AG10803 (cell line): ENCODE data around the gene DHRS12.

Source experiments
- DNase-seq: peaks from one replicate; pipeline ENCODE4 v3.0.0; 2010; ENCODE audit warnings: low read depth
- H3K4me3 ChIP-seq: 2 replicates; pipeline ENCODE4 v1.5.1; 2011; ENCODE audit warnings: mild to moderate bottlenecking, low read length, control low read depth
- TF ChIP-seq, protein P1 (sequence below): conservative IDR thresholded peaks from 2 replicates; pipeline ENCODE4 v1.5.1; 2011; ENCODE audit warnings: mild to moderate bottlenecking, low read length, control low read depth, inconsistent platforms

Gene DHRS12

GRCh38 chr13:51727634-51728274 is 76.2 kb downstream of the DHRS12 start:
- H3K4me3 ChIP-seq: no peak overlapping the region
- TF ChIP-seq, protein P1, sequence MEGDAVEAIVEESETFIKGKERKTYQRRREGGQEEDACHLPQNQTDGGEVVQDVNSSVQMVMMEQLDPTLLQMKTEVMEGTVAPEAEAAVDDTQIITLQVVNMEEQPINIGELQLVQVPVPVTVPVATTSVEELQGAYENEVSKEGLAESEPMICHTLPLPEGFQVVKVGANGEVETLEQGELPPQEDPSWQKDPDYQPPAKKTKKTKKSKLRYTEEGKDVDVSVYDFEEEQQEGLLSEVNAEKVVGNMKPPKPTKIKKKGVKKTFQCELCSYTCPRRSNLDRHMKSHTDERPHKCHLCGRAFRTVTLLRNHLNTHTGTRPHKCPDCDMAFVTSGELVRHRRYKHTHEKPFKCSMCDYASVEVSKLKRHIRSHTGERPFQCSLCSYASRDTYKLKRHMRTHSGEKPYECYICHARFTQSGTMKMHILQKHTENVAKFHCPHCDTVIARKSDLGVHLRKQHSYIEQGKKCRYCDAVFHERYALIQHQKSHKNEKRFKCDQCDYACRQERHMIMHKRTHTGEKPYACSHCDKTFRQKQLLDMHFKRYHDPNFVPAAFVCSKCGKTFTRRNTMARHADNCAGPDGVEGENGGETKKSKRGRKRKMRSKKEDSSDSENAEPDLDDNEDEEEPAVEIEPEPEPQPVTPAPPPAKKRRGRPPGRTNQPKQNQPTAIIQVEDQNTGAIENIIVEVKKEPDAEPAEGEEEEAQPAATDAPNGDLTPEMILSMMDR: no peak
- no peak for DNase-seq

DNA sequence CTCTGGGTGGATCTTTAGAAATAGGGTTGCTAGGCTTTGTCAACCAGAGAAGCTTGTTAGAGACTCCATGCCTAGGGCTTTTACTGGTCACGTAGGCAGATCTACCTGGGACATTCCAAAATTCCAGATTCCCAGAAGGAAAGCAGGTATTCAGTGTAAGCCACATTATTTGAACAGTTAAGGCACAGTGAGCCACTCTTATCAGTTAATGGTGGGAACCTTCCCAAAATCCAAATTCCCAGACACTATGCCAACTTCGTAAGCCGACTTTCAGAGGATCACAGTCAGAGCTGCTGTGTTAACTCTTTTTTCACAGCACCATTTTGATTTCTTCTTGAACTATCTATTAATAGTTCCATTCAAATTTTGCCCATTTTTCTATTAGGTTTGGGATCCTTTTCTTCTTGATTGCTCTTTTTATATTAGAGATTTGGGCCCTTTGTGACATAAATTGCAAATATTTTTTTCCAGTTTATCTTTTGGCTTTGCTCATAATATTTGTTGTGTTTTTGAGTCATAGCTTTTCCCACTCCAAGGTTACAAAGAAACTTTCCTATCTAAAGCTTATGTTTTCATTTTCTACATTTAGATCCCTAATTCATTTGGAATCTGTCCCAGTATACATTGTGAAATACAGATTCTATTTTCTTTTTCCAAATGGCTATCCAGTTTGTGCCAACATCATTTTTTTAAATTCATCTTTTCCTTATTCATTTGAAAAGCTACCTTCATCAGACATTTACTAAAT is 77.3 kb downstream of the DHRS12 start:
- no peak overlapping the region for H3K4me3 ChIP-seq
- DNase-seq: peak; percentile 72
- TF ChIP-seq, protein P1: no peak

DNA sequence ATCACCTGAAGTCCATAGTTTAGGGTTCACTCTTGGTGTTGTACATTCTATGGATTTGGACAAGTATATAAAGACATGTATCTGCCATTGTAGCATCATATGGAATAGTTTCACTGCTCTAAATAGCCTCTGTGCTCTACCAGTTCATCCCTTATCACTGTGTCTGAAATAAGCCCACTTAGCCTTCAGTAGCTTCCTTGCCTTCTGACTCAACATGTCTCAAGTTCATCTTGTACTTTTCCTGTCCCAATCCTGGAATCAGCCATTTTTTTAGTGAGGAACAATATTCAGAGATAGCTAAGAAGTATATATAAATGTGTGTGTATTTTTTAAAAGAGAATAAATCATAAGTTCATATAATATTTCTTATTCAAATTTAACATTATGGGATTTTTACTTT is 79.2 kb downstream of the DHRS12 start:
- TF ChIP-seq, protein P1: no peak
- no peak overlapping the region for H3K4me3 ChIP-seq
- DNase-seq: no peak

DNA sequence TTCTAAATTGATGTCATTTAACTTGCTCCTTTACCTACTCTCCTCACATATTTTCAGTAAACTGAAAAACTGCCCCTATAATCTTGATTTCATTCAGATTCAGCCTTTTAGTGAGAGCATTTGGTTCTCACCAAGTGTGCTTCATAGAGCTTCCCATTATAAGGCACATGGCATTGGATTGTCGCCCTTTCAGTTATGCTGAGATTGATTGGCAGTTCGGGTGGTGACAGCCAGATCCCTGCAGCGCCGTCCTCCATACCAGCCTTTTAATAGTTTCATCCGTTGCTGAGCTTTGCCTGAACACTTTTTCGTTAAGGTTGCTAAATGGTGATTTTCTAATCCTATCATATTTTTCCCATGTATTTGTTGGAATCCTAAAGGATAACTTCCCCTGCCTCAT is 80.4 kb downstream of the DHRS12 start:
- H3K4me3 ChIP-seq: no peak overlapping the region
- TF ChIP-seq, protein P1: no peak
- no peak for DNase-seq

DNA sequence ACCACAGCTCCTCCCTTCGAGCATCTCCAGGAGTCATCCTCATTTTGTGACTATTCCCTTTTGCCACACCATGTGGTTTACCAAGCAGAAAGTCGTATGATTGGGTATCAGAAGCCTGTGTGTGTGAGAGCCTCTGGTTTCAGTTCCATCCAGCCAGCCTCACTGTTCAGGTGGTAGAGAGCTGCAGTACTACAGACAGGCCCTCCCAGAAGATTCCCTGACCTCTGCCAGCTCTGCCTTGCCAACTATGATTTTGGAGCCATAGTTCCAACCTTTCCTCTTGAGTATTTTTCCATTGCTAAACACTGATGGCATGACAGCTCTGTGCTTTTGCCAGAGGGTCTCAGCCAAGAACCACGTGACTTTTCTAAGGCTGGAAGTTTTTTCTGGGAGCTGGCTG is 82.5 kb downstream of the DHRS12 start:
- no peak for DNase-seq

DNA sequence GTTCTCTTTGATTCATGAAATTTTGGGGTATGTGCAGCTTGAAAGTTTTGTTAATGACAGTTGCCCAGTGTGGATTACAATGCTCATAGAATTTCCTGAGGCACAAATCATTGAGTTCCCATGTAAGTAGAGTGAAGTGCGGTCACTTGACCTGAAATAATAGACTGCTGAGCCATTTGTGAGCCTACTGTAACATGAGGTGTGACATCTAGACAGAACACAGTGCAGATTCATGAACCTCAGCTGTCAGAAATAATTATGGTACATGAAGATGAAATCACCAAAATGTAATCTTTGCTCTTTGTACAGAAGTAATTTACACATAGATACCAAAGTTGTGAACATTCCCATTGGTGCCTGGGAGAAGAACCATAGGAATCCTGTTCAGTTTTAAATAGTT is 84.6 kb downstream of the DHRS12 start:
- no peak for DNase-seq
- H3K4me3 ChIP-seq: no peak overlapping the region
- TF ChIP-seq, protein P1: no peak

More for the DNA sequence above, 82.5 kb downstream of the DHRS12 start:
- TF ChIP-seq, protein P1: no peak
- H3K4me3 ChIP-seq: no peak overlapping the region
